HG03342 (cell line): Measurements from ENCODE around the gene SLC22A25.
"Not testable (repeated sequence)": the region's sequence is repeated elsewhere in the genome, so short reads cannot be mapped to it uniquely, and the experiment has no call there.

Source experiments
- ATAC-seq: cut with Tn5 transposase; IDR thresholded peaks from one replicate; pipeline ENCODE4 v1.9.1; 2021; ENCODE audit warnings: mild to moderate bottlenecking, moderate library complexity; ENCODE audit not compliant: unreplicated experiment

The SLC22A25 gene

DNA sequence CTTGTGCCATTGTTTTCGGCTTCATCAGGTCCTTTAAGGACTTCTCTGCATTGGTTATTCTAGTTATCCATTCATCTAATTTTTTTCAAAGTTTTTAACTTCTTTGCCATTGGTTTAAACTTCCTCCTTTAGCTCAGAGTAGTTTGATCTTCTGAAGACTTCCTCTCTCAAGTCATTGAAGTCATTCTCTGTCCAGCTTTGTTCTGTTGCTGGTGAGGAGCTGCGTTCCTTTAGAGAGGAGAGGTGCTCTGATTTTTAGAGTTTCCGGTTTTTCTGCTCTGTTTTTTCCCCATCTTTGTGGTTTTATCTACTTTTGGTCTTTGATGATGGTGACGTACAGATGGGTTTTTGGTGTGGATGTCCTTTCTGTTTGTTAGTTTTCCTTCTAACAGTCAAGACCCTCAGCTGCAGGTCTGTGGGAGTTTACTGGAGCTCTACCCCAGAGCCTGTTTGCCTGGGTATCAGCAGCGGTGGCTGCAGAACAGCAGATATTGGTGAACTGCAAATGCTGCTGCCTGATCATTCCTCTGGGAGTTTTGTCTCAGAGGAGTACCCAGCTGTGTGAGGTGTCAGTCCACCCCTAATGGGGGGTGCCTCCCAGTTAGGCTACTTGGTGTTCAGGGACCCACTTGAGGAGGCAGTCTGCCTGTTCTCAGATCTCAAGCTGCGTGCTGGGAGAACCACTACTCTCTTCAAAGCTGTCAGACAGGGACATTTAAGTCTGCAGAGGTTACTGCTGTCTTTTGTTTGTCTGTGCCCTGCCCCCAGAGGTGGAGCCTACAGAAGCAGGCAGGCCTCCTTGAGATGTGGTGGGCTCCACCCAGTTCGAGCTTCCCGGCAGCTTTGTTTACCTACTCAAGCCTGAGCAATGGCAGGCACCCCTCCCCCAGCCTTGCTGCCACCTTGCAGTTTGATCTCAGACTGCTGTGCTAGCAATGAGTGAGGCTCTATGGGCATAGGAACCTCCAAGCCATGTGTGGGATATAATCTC is 7.6 kb downstream of the SLC22A25 start:
- ATAC-seq = not testable (repeated sequence)

DNA sequence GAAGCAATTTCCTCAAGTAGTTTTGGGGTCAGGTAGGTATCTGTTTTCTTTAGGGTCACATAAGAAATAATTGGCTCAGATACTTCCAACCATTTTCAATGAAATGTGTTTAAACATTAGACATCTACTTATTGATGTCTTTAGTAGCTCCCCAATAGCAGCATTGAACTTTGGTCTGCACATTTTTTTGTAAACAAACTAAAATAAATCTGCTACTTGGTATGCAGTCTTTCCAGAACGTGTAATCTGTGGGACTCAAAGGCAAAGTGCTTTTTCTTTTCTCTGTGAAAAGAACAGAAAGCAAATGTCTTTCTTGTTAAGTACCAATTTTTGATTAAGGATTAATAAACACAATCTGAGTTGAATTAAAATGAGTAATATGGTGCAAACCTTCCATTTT is 13.6 kb downstream of the SLC22A25 start:
- ATAC-seq = no peak

DNA sequence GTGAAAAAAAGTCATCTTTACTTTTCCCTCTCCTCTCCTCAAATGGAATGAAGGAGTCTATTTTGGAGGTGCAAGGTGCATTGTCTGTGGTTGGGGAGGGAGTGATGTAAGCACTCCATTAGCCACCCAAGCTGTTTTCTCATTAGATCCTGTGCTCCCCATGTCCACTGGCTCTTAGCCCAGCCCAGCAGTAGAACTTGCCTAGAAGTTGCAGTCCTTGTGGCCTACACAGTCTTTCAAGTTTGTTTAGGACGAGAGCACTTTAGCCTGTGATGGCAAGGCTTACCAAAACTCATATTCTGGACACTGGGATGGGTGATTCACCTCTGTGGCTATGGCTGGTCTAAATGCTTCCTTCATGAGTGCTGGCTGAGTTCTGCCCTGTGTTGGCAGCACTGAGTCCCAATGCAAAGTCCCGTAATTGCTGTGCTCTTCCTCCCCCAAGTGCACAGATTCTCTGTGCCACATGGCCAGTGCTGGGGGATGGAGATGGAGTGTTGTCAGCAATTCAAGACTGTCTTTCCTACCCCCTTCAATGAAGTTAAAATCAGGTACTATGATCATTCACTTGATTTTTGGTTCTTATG is 15.8 kb downstream of the SLC22A25 start:
- ATAC-seq = no peak

- ATAC-seq = no peak
Measured at GRCh38 chr11:63226488-63227114, 16.8 kb downstream of the SLC22A25 start.

DNA sequence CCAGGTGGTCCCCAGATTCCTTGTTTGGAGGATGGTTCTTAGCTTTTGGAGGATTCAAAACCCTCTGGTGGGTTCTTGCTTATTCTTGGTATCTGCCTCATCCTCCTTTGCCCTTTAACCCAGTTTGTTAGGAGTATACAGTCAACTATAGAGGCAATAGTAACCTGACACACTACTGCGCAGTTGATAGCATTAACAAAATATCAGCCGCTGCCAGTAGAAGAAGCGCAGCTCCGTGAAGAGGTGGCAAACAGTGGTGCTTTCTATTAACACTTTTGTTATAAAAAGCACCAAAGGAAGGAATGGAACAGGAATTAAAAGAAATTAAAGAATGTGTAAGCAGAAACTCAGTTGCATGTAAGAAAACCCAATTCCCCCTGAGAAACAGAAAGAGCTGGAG is 29.3 kb downstream of the SLC22A25 start:
- ATAC-seq = no peak

DNA sequence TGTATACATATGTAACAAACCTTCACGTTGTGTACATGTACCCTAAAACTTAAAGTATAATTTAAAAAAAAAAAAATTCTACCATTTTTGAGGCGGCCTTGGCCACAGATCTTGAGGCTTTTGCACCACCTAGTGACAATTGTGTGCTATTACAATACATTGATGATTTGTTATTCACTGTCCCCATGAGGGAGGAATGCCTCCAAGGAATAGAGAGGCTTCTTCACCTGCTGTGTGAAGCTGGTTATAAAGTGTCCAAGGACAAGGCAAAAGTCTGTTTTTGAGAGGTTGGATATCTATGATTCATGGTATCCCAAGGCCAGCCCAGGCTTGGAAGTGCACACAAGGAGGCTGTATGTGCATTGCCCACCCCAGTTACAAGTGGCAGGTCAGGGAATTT is 30.7 kb downstream of the SLC22A25 start:
- ATAC-seq = no peak

- no peak for ATAC-seq
Measured at GRCh38 chr11:63210111-63210510, 33.3 kb downstream of the SLC22A25 start.
